Measurements from ENCODE around the gene BOD1L2. TPM values are rescaled to one million over a fixed set of nuclear protein-coding genes. Genes with fewer than 3 reads are reported as not detected.
A peak's percentile ranks its signal among the peaks of the same experiment; 100 is the strongest.

Gene BOD1L2
- total and polyA plus RNA-seq, 2 of the 13 experiments (the other 11 are each of a cell fraction or from before 2014, with no cell fraction given), result not detected

- TF ChIP-seq SP1 (IDR thresholded peaks at IDR 0.05) (no peak), SP1 (CRISPR knock-in tag; IDR thresholded peaks at IDR 0.05) (no peak), RFXAP (CRISPR knock-in tag; IDR thresholded peaks at IDR 0.05; ENCODE audit: borderline replicate concordance) (no peak), ZNF564 (CRISPR knock-in tag; IDR thresholded peaks at IDR 0.05) (no peak), ZNF142 (CRISPR knock-in tag; IDR thresholded peaks at IDR 0.05) (no peak), ZBTB10 (CRISPR knock-in tag; IDR thresholded peaks at IDR 0.05; ENCODE audit: borderline replicate concordance) (no peak), NFRKB (IDR thresholded peaks at IDR 0.05) (no peak), IKZF5 (CRISPR knock-in tag; IDR thresholded peaks at IDR 0.05) (no peak), ZNF614 (CRISPR knock-in tag; IDR thresholded peaks at IDR 0.05; ENCODE audit: borderline replicate concordance) (0 out of 2 replicates have a peak, but pooled peaks have one; percentile 47), ERF (CRISPR knock-in tag; IDR thresholded peaks at IDR 0.05) (peak; percentile 71), ARNT (IDR thresholded peaks at IDR 0.05) (no peak), ELF3 (CRISPR knock-in tag; IDR thresholded peaks at IDR 0.05) (peak; percentile 60; the same call in 1 of the 2 replicates), SETDB1 (CRISPR knock-in tag; IDR thresholded peaks at IDR 0.05; ENCODE audit: borderline replicate concordance) (no peak), BCL3 (CRISPR knock-in tag; IDR thresholded peaks at IDR 0.05) (no peak), ZNF589 (CRISPR knock-in tag; conservative IDR thresholded peaks at IDR 0.05) (no peak), HCFC1 (IDR thresholded peaks at IDR 0.05; ENCODE audit: low read depth, low read length) (no peak), KAT7 (CRISPR knock-in tag; IDR thresholded peaks at IDR 0.05; ENCODE audit: borderline replicate concordance) (no peak), SCMH1 (CRISPR knock-in tag; IDR thresholded peaks at IDR 0.05; ENCODE audit: borderline replicate concordance) (no peak), ZNF558 (CRISPR knock-in tag; IDR thresholded peaks at IDR 0.05; ENCODE audit: borderline replicate concordance) (no peak), ZNF605 (CRISPR knock-in tag; IDR thresholded peaks at IDR 0.05) (no peak), TSC22D2 (CRISPR knock-in tag; IDR thresholded peaks at IDR 0.05; ENCODE audit: borderline replicate concordance) (peak; percentile 95)
These were observed 39.6 kb upstream of the BOD1L2 start (continued) for GRCh38 chr18:57107140-57107832.
